OCI-LY7 (cell line): ENCODE data around the gene GRIK1. TPM values are rescaled to one million over a fixed set of nuclear protein-coding genes. Genes with fewer than 3 reads are reported as not detected.

ENCODE experiments used
- BruUV-seq: library from RNA; stranded (reverse); fragments of 400-500 nt; replicated peaks from 2 replicates; lab custom pipeline; 2021; lab: Mats Ljungman, UMichigan
- CTCF ChIA-PET: fragments of 300-600 bp; sonication (Branson Sonifier 250); formaldehyde crosslinking; loops from one replicate; lab custom pipeline; 2022; ENCODE audit warnings: antibody characterized with exemption; ENCODE audit not compliant: unreplicated experiment; lab: Charles Lee
- POLR2A ChIA-PET: fragments of 300-600 bp; sonication (Branson Sonifier 250); formaldehyde crosslinking; loops from one replicate; lab custom pipeline; 2022; ENCODE audit warnings: antibody characterized with exemption; lab: Charles Lee
- DNase-seq: peaks from one replicate; pipeline ENCODE4 v3.0.0-alpha.2; 2015; ENCODE audit warnings: low spot score
- H2AFZ ChIP-seq: fragments of 200-600 bp; sonication (generic), shearing (Covaris generic); 2 replicates; pipeline ENCODE4 v1.6.1; 2014; ENCODE audit warnings: mild to moderate bottlenecking, antibody characterized with exemption, low read length, moderate library complexity
- H3K27ac ChIP-seq: fragments of 200-600 bp; sonication (generic); 2 replicates; pipeline ENCODE4 v1.5.1; 2014; ENCODE audit warnings: mixed run types, low read depth, mild to moderate bottlenecking, moderate library complexity, low read length, inconsistent platforms; ENCODE audit not compliant: poor library complexity, severe bottlenecking
- H3K36me3 ChIP-seq: fragments of 200-600 bp; sonication (generic); 2 replicates; pipeline ENCODE4 v1.6.1; 2014; ENCODE audit warnings: mild to moderate bottlenecking, antibody characterized with exemption, low read length, moderate library complexity, mixed read lengths; ENCODE audit not compliant: insufficient read depth
- H3K4me1 ChIP-seq: fragments of 200-600 bp; sonication (generic); 2 replicates; pipeline ENCODE4 v1.5.1; 2014; ENCODE audit warnings: mild to moderate bottlenecking, low read length; ENCODE audit not compliant: insufficient read depth, poor library complexity, severe bottlenecking
- H3K4me2 ChIP-seq: fragments of 200-600 bp; sonication (generic); 2 replicates; pipeline ENCODE4 v1.6.1; 2014; ENCODE audit warnings: mild to moderate bottlenecking, low read length
- H3K4me3 ChIP-seq: fragments of 200-600 bp; sonication (generic); 2 replicates; pipeline ENCODE4 v1.5.1; 2014; ENCODE audit warnings: mild to moderate bottlenecking, low read depth, low read length; ENCODE audit not compliant: poor library complexity, severe bottlenecking
- H3K79me2 ChIP-seq: fragments of 200-600 bp; sonication (generic); 2 replicates; pipeline ENCODE4 v1.6.1; 2016; ENCODE audit warnings: low read depth, mild to moderate bottlenecking, low read length, moderate library complexity, mixed read lengths; ENCODE audit not compliant: insufficient read depth
- H3K9me2 ChIP-seq: fragments of 200-600 bp; sonication (generic); 2 replicates; pipeline ENCODE4 v1.6.1; 2016; ENCODE audit warnings: mild to moderate bottlenecking, low read length, mixed read lengths; ENCODE audit not compliant: insufficient read depth
- H3K9me3 ChIP-seq: fragments of 200-600 bp; sonication (generic); 2 replicates; pipeline ENCODE4 v1.6.1; 2014; ENCODE audit warnings: mild to moderate bottlenecking, mixed run types, low read length, mixed read lengths
- H4K20me1 ChIP-seq: fragments of 200-600 bp; sonication (generic); 2 replicates; pipeline ENCODE4 v1.6.1; 2014; ENCODE audit warnings: mild to moderate bottlenecking, antibody characterized with exemption, low read length, moderate library complexity, mixed read lengths; ENCODE audit not compliant: insufficient read depth
- CTCF ChIP-seq: fragments of 200-600 bp; sonication (generic); conservative IDR thresholded peaks from 2 replicates; pipeline ENCODE4 v1.5.1; 2014; ENCODE audit warnings: mild to moderate bottlenecking, antibody characterized with exemption, low read length, moderate library complexity, mixed read lengths
- EZH2phosphoT487 ChIP-seq: fragments of 200-600 bp; sonication (generic); IDR thresholded peaks from 2 replicates; pipeline ENCODE4 v1.6.1; 2018; ENCODE audit warnings: low read depth, borderline replicate concordance, mild to moderate bottlenecking, mixed run types, antibody characterized with exemption, low read length, moderate library complexity, mixed read lengths
- intact Hi-C: fragments of 100-400 bp; cut with micrococcal nuclease; formaldehyde crosslinking; loops from one replicate; pipeline ENCODE4 v1.10.0; 2022; ENCODE audit not compliant: unreplicated experiment
- total RNA-seq, 2 experiments: library from RNA; depleted of rRNA in 1 of 2; stranded (reverse); fragments of >200 nt in 1 of 2; shearing (Covaris generic) in 1 of 2; gene quantifications; 2 replicates each; pipeline ENCODE4 v1.2.3, GENCODE V29; 2014 to 2022

Gene GRIK1
- total RNA-seq, 2 experiments from 2014 or later, result 4.1 TPM; not detected in 1

GRCh38 chr21:29701676-29702075 lies 238.1 kb downstream of the GRIK1 start:
- Histone ChIP-seq H3K9me2 (no peaks in the 10 kb centered on the region), H3K79me2 (no peaks in the 10 kb centered on the region), H3K36me3 (no peaks in the 10 kb centered on the region), H3K4me1 (peaks cover 46% of the 10 kb centered on the region), H4K20me1 (no peaks in the 10 kb centered on the region), H3K9me3 (no peaks in the 10 kb centered on the region; the same call in 1 of the 2 replicates), H3K4me3 (no peak overlapping the region), H3K4me2 (no peak overlapping the region), H2AFZ (peak overlapping the region; percentile 13; the same call in 1 of the 2 replicates), H3K27ac (no peak overlapping the region)
- CTCF ChIA-PET, result no interaction called here
- intact Hi-C loops, result no loop called here
- TF ChIP-seq CTCF (no peak), EZH2phosphoT487 (no peak)
- BruUV-seq, result no TSS peak
- no peak for DNase-seq
- POLR2A ChIA-PET, result interaction anchor here (1.0 kb wide), 1 partner anchor 10 kb away, joined by 4 read pairs; no protein-coding TSS in a partner anchor

- ChIA-PET POLR2A (interaction anchor here (0.7 to 1.3 kb wide), 4 partner anchors 9 to 166 kb away, joined by 3 to 4 read pairs (median 4); no protein-coding TSS in a partner anchor), CTCF (interaction anchor here (0.6 kb wide), 1 partner anchor 328 kb away, joined by 3 read pairs; no protein-coding TSS in a partner anchor)
- no TSS peak for BruUV-seq
- Histone ChIP-seq H3K9me3 (no peaks in the 10 kb centered on the region; the same call in 1 of the 2 replicates), H3K4me3 (peak overlapping the region; percentile 17), H3K9me2 (no peaks in the 10 kb centered on the region), H2AFZ (peak overlapping the region; percentile 54; the same call in 1 of the 2 replicates), H3K4me1 (peaks cover 54% of the 10 kb centered on the region), H3K79me2 (no peaks in the 10 kb centered on the region), H3K4me2 (peak overlapping the region; percentile 38), H3K36me3 (no peaks in the 10 kb centered on the region), H4K20me1 (no peaks in the 10 kb centered on the region), H3K27ac (peak overlapping the region; percentile 57)
- TF ChIP-seq CTCF (no peak), EZH2phosphoT487 (no peak)
- intact Hi-C loops, result no loop called here
- DNase-seq, result peak; percentile 53
Measured at GRCh38 chr21:29697555-29698193, 242.1 kb downstream of the GRIK1 start.

- Histone ChIP-seq H3K4me1 (peaks cover 54% of the 10 kb centered on the region), H3K9me3 (no peaks in the 10 kb centered on the region; the same call in 1 of the 2 replicates), H3K4me3 (peak overlapping the region; percentile 17), H2AFZ (peak overlapping the region; percentile 54; the same call in 1 of the 2 replicates), H4K20me1 (no peaks in the 10 kb centered on the region), H3K36me3 (no peaks in the 10 kb centered on the region), H3K27ac (peak overlapping the region; percentile 57), H3K9me2 (no peaks in the 10 kb centered on the region), H3K79me2 (no peaks in the 10 kb centered on the region), H3K4me2 (peak overlapping the region; percentile 38)
- POLR2A ChIA-PET, result interaction anchor here (0.7 to 1.3 kb wide), 4 partner anchors 13 to 58 kb away, joined by 3 to 4 read pairs (median 3); no protein-coding TSS in a partner anchor
- intact Hi-C loops, result no loop called here
- no peak for DNase-seq
- CTCF ChIA-PET, result no interaction called here
- TF ChIP-seq EZH2phosphoT487, result no peak
- no peak for TF ChIP-seq CTCF
- no TSS peak for BruUV-seq
Measured at GRCh38 chr21:29696937-29697336, 242.9 kb downstream of the GRIK1 start.
